HG02970 (cell line): ENCODE results near the gene CBFB.

Source experiments
- ATAC-seq: cut with Tn5 transposase; IDR thresholded peaks from one replicate; pipeline ENCODE4 v1.9.1; 2021; ENCODE audit warnings: mild to moderate bottlenecking, moderate library complexity, moderate number of reproducible peaks; ENCODE audit not compliant: unreplicated experiment, low FRiP score

CBFB gene

DNA sequence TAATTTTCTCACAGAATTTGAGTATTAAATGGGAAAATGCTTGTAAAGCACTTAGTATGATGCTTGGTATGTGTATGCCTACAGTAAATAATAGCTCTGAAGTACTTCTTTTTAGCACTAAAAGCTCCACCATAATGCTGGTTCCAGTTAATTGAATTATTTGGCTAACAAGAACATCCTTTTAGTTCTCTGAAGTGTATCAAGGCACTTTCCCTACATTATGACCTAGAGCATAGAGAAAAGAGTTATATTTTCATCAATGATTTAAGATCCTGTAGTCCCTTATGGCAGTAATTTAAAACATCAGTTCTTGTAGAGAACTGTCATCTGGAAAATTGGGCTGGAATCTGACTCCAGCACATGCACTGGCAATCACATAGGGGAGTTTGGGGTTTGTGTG is 58.9 kb downstream of the CBFB start:
- no peak for ATAC-seq

- no peak for ATAC-seq
These were observed 59.6 kb downstream of the CBFB start for GRCh38 chr16:67088551-67088950.

- no peak for ATAC-seq
These were observed 60.2 kb downstream of the CBFB start for GRCh38 chr16:67089101-67089500.

DNA sequence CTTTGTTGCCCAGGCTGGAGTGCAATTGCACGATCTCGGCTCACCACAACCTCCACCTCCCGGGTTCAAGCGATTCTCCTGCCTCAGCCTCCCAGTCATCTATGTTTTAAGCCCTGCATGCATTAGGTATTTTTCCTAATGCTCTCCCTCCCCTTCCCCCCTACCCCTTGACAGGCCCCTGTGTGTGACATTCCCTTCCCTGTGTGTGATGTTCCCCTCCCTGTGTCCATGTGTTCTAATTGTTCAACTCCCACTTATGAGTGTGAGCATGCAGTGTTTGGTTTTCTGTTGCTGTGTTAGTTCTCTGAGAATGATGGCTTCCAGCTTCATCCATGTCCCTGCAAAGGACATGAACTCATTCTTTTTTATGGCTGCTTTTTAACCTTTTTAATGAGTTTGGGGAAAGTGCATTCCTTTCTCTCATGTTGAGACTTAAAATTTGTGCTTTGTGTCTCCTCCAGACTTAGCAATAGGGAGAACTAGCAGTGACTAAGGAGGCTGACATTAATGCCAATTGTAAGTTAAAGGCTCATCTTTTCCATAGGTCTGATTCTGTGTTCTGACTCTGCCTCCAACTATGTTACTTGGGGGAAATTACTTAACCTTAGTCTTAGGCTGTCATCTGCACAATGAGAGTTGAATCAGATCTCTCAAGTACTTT is 63.1 kb downstream of the CBFB start:
- ATAC-seq: no peak

- ATAC-seq: no peak
These were observed 64.3 kb downstream of the CBFB start for GRCh38 chr16:67093098-67093726.

DNA sequence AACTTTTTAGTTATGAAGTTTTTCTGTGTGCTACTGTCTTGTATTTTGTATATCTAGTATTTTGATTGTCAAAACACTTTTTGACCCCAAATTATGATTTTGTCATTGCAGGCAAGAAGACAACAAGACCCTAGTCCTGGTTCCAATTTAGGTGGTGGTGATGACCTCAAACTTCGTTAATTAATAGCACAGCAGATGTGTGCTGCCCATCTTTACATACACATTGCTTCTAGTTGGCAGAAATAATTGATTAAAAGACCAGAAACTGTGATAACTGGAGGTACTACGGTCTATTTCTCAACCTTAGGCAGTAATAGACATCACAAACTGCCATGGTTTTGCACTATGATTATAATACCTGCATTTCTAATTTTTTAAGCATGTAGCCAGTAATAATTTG is 69.7 kb downstream of the CBFB start:
- ATAC-seq: no peak

- no peak for ATAC-seq
These were observed 71.8 kb downstream of the CBFB start for GRCh38 chr16:67100569-67101310.

DNA sequence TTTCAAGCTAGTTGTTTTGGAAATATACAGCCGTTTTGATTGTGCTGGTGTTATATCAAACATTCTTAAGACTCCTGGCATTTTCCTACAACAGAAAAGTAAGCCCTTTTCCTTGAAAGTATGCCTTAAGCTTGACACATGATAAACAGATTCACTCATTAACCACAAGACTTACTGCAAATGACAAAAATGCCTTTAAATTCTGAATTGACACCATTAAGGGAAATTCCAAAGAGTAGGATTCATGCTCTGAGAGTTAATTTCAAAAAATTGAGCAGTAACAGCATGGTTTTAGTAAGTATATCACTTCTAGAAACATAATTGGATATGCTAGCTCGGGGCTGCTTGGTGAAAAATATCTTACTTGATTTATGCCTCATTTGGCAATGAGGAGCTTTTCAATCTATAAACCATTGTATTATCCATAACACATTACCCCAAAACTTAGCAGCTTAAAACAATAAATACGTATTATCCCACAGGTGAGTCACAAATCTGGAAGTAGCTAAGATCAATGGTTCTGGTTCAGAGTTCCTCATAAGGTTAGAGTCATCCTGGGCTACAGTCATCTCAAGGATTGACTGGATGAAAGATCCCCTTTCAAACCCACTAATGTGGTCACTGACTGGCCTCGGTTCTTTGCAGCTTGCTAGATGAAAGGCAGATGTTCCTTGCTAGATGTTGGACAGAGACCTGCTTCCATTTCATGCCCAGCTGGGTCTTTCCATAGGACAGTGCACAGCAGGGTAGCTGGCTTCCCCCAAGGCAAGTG is 72.5 kb downstream of the CBFB start:
- ATAC-seq: no peak

DNA sequence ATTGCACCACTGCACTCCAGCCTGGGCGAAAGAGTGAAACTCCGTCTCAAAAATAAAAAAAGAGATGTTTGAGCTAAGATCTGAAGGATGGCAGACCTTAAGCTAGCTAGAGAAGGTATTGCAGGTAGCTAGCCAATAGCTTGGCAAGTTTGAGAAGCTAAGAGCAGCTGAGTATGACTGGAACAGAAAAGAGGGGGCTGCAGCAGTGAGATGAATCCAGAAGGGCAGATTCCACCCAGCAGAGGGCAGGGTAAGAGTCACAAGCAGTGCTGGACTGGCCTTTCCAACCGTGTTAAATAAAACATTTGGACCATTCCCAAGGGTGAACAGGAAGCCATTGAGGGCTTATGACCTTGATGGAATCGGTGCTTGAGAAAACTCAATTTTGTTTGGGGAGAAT is 75.1 kb downstream of the CBFB start:
- no peak for ATAC-seq

GRCh38 chr16:67104845-67105244 is 75.9 kb downstream of the CBFB start:
- ATAC-seq: no peak

GRCh38 chr16:67105246-67105645 is 76.3 kb downstream of the CBFB start:
- ATAC-seq: no peak

- no peak for ATAC-seq
These were observed 76.9 kb downstream of the CBFB start for GRCh38 chr16:67105881-67106280.

DNA sequence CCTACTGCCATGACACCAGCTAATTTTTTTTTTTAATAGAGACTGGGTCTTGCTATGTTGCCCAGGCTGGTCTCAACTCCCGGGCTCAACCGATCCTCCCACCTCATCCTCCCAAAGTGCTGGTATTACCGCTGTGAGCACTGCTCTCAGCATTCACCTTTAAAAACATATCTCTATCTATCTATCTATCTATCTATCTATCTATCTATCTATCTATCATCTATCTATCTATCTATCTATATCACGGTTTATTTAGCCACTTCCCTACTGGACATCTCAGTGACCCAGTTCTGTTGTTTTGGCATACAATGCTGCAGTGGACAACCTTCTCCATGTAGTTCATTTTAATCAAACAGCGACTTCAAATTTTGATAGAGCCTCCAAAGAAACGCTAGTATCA is 79.5 kb downstream of the CBFB start:
- no peak for ATAC-seq

DNA sequence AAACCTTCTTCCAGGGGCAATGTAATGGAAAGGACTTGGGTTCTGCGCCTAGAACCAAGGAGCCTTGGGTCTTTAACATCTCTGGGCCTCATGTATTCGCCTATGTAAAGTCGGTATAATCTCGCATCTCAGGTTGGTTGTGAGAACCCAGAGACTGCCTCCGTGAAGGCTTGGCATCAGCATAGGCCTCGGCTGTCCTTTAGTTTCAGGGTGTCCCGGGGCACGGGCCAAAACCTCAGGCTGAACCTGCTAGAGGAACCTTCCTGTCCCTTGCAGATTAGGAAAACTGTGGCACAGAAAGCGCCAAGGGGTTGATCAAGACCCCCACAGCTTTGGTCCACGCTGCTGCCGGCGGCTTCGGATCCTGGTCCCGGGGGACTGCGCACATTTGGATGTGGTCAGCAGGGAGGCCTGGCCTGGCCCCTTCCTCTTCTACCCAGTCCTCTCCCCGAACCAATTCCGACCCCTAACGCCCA is 80.0 kb downstream of the CBFB start:
- no peak for ATAC-seq

DNA sequence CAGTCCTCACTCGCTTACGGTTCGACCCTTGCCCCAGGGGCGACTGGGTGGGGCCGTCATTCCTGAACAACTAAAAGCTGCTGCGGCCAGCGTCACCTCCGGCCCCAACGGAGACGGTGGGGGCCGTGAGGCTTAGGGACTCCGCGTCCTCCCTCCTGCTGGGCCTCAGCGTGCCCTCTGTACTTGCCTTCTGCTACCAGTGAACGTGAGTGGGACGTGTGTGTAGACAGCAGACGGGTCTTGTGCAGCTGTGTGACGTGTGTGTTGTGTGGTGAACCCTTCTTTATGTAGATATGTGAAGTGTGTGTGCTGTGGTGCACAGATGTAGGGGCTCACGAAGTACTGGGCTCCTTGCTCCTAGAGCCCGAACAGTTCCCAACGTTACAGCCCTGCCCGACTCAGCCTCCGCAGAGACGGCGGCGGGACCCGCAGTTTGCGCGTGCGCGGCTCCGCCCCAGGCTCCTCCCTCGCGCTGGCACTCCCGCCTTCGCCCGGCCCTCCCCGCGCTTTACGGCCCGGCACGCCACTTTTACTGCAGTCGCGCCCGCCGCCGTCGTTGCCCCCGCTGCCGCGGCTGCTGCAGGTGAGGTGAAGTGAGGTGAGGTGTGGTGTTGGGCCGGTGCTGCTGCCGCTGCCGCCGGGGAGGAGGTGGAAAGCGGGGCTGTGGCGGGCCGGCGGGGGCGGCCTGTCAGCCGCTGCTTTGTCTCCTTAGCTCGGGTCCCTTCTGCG is 80.6 kb downstream of the CBFB start, which contains the start of gene PHAF1:
TSS of gene PHAF1 (plus strand) at position 535 of the 729 bp plus-strand sequence. CDS start 235 bp downstream, outside the sequence.
- peak; percentile 92 for ATAC-seq

- no peak for ATAC-seq
These were observed 83.0 kb downstream of the CBFB start for GRCh38 chr16:67111951-67112444.

GRCh38 chr16:67112591-67113399 is 83.8 kb downstream of the CBFB start:
- ATAC-seq: no peak

DNA sequence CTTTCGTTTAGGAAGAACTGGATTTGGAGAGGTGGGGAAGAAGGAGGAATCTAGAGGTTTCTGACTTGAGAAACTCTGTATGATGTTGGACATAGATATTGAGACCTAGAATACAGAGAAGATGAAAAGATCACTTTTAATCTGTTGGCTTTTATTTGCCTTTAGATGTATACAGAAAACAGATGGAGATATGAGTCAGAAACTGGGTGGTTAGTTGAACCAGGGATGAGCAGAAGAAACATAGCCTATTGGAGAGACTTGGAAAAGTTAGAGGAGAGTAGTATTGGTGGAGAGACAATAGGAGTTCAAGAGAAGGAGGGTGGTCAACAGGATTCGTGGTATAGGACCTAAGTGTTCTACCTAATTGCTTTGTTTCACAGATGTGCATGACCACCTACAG is 85.8 kb downstream of the CBFB start:
- ATAC-seq: no peak

DNA sequence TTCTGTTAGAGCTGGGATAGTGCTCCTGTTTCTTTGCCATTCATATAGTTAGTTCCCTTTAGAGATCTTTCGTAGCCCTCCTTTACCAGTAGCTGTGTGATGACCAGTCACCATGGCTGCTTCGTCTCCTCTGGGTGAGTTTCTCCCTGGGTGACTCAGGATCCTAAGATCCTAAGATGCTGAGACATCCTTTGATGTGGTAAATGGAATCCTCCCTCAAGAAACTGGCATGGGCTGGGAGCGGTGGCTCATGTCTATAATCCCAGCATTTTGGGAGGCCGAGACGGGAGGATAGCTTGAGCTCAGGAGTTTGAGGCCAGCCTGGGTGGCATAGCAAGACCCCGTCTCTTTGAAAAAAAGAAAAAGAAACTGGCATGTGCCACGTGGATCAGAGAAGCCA is 86.7 kb downstream of the CBFB start:
- no peak for ATAC-seq
